Measurements from ENCODE around the gene PTGIR.

Gene PTGIR

GRCh38 chr19:46600384-46601317 is 24.2 kb downstream of the PTGIR start:
- Histone ChIP-seq H3K4me3 (ENCODE audit: low read length) (peak overlapping the region; percentile 96), H3K27me3 (ENCODE audit: control insufficient read depth, insufficient read depth, low read length) (no peaks in the 10 kb centered on the region), H3K36me3 (ENCODE audit: control insufficient read depth, insufficient read depth, low read length) (peaks cover under 1% of the 10 kb centered on the region), H3K9ac (ENCODE audit: low read length) (peak overlapping the region; percentile 100), H3K27ac (ENCODE audit: low read depth, low read length) (peak overlapping the region; percentile 100), H3K4me1 (ENCODE audit: control insufficient read depth, insufficient read depth, low read length) (peaks cover 25% of the 10 kb centered on the region)

GRCh38 chr19:46599716-46600373 is 25.0 kb downstream of the PTGIR start:
- H3K36me3 ChIP-seq (ENCODE audit: control insufficient read depth, insufficient read depth, low read length): no peaks in the 10 kb centered on the region
- peak overlapping the region; percentile 100 for H3K9ac ChIP-seq (ENCODE audit: low read length)
- peak overlapping the region; percentile 100 for H3K27ac ChIP-seq (ENCODE audit: low read depth, low read length)
- peak overlapping the region; percentile 96 for H3K4me3 ChIP-seq (ENCODE audit: low read length)
- H3K27me3 ChIP-seq (ENCODE audit: control insufficient read depth, insufficient read depth, low read length): no peaks in the 10 kb centered on the region
- peaks cover 19% of the 10 kb centered on the region for H3K4me1 ChIP-seq (ENCODE audit: control insufficient read depth, insufficient read depth, low read length)

GRCh38 chr19:46598372-46598917 is 26.4 kb downstream of the PTGIR start:
- no peaks in the 10 kb centered on the region for H3K36me3 ChIP-seq (ENCODE audit: control insufficient read depth, insufficient read depth, low read length)
- H3K27me3 ChIP-seq (ENCODE audit: control insufficient read depth, insufficient read depth, low read length): no peaks in the 10 kb centered on the region
- no peak overlapping the region for H3K4me3 ChIP-seq (ENCODE audit: low read length)
- H3K9ac ChIP-seq (ENCODE audit: low read length): no peak overlapping the region
- peaks cover 11% of the 10 kb centered on the region for H3K4me1 ChIP-seq (ENCODE audit: control insufficient read depth, insufficient read depth, low read length)
- H3K27ac ChIP-seq (ENCODE audit: low read depth, low read length): no peak overlapping the region

GRCh38 chr19:46596008-46596407 is 28.9 kb downstream of the PTGIR start:
- H3K4me1 ChIP-seq (ENCODE audit: control insufficient read depth, insufficient read depth, low read length): peaks cover 3% of the 10 kb centered on the region
- H3K9ac ChIP-seq (ENCODE audit: low read length): no peak overlapping the region
- H3K4me3 ChIP-seq (ENCODE audit: low read length): no peak overlapping the region
- H3K27ac ChIP-seq (ENCODE audit: low read depth, low read length): no peak overlapping the region
- no peaks in the 10 kb centered on the region for H3K27me3 ChIP-seq (ENCODE audit: control insufficient read depth, insufficient read depth, low read length)
- H3K36me3 ChIP-seq (ENCODE audit: control insufficient read depth, insufficient read depth, low read length): no peaks in the 10 kb centered on the region

GRCh38 chr19:46591870-46592269 is 33.0 kb downstream of the PTGIR start:
- Histone ChIP-seq H3K4me3 (ENCODE audit: low read length) (no peak overlapping the region), H3K27ac (ENCODE audit: low read depth, low read length) (no peak overlapping the region), H3K36me3 (ENCODE audit: control insufficient read depth, insufficient read depth, low read length) (no peaks in the 10 kb centered on the region), H3K27me3 (ENCODE audit: control insufficient read depth, insufficient read depth, low read length) (no peaks in the 10 kb centered on the region), H3K9ac (ENCODE audit: low read length) (no peak overlapping the region), H3K4me1 (ENCODE audit: control insufficient read depth, insufficient read depth, low read length) (no peaks in the 10 kb centered on the region)

GRCh38 chr19:46591254-46591653 is 33.6 kb downstream of the PTGIR start:
- no peaks in the 10 kb centered on the region for H3K4me1 ChIP-seq (ENCODE audit: control insufficient read depth, insufficient read depth, low read length)
- no peaks in the 10 kb centered on the region for H3K27me3 ChIP-seq (ENCODE audit: control insufficient read depth, insufficient read depth, low read length)
- no peak overlapping the region for H3K9ac ChIP-seq (ENCODE audit: low read length)
- H3K27ac ChIP-seq (ENCODE audit: low read depth, low read length): no peak overlapping the region
- no peak overlapping the region for H3K4me3 ChIP-seq (ENCODE audit: low read length)
- no peaks in the 10 kb centered on the region for H3K36me3 ChIP-seq (ENCODE audit: control insufficient read depth, insufficient read depth, low read length)

GRCh38 chr19:46587861-46588260 is 37.0 kb downstream of the PTGIR start:
- no peak overlapping the region for H3K4me3 ChIP-seq (ENCODE audit: low read length)
- no peaks in the 10 kb centered on the region for H3K36me3 ChIP-seq (ENCODE audit: control insufficient read depth, insufficient read depth, low read length)
- no peaks in the 10 kb centered on the region for H3K27me3 ChIP-seq (ENCODE audit: control insufficient read depth, insufficient read depth, low read length)
- no peak overlapping the region for H3K9ac ChIP-seq (ENCODE audit: low read length)
- H3K27ac ChIP-seq (ENCODE audit: low read depth, low read length): no peak overlapping the region
- no peaks in the 10 kb centered on the region for H3K4me1 ChIP-seq (ENCODE audit: control insufficient read depth, insufficient read depth, low read length)

- no peaks in the 10 kb centered on the region for H3K36me3 ChIP-seq (ENCODE audit: control insufficient read depth, insufficient read depth, low read length)
- H3K27me3 ChIP-seq (ENCODE audit: control insufficient read depth, insufficient read depth, low read length): no peaks in the 10 kb centered on the region
- H3K4me1 ChIP-seq (ENCODE audit: control insufficient read depth, insufficient read depth, low read length): no peaks in the 10 kb centered on the region
- H3K27ac ChIP-seq (ENCODE audit: low read depth, low read length): no peak overlapping the region
- no peak overlapping the region for H3K9ac ChIP-seq (ENCODE audit: low read length)
- H3K4me3 ChIP-seq (ENCODE audit: low read length): no peak overlapping the region
Measured at GRCh38 chr19:46586294-46586693, 38.6 kb downstream of the PTGIR start.

- H3K4me3 ChIP-seq (ENCODE audit: low read length): no peak overlapping the region
- H3K4me1 ChIP-seq (ENCODE audit: control insufficient read depth, insufficient read depth, low read length): no peaks in the 10 kb centered on the region
- H3K27me3 ChIP-seq (ENCODE audit: control insufficient read depth, insufficient read depth, low read length): no peaks in the 10 kb centered on the region
- no peak overlapping the region for H3K9ac ChIP-seq (ENCODE audit: low read length)
- no peak overlapping the region for H3K27ac ChIP-seq (ENCODE audit: low read depth, low read length)
- no peaks in the 10 kb centered on the region for H3K36me3 ChIP-seq (ENCODE audit: control insufficient read depth, insufficient read depth, low read length)
Measured at GRCh38 chr19:46585539-46585938, 39.4 kb downstream of the PTGIR start.

- Histone ChIP-seq H3K4me3 (ENCODE audit: low read length) (no peak overlapping the region), H3K4me1 (ENCODE audit: control insufficient read depth, insufficient read depth, low read length) (no peaks in the 10 kb centered on the region), H3K27ac (ENCODE audit: low read depth, low read length) (no peak overlapping the region), H3K9ac (ENCODE audit: low read length) (no peak overlapping the region), H3K27me3 (ENCODE audit: control insufficient read depth, insufficient read depth, low read length) (no peaks in the 10 kb centered on the region), H3K36me3 (ENCODE audit: control insufficient read depth, insufficient read depth, low read length) (no peaks in the 10 kb centered on the region)
Measured at GRCh38 chr19:46580247-46580646, 44.6 kb downstream of the PTGIR start.

- Histone ChIP-seq H3K27ac (ENCODE audit: low read depth, low read length) (no peak overlapping the region), H3K4me3 (ENCODE audit: low read length) (no peak overlapping the region), H3K36me3 (ENCODE audit: control insufficient read depth, insufficient read depth, low read length) (no peaks in the 10 kb centered on the region), H3K9ac (ENCODE audit: low read length) (no peak overlapping the region), H3K27me3 (ENCODE audit: control insufficient read depth, insufficient read depth, low read length) (no peaks in the 10 kb centered on the region), H3K4me1 (ENCODE audit: control insufficient read depth, insufficient read depth, low read length) (no peaks in the 10 kb centered on the region)
Measured at GRCh38 chr19:46579361-46579879, 45.5 kb downstream of the PTGIR start.

GRCh38 chr19:46578450-46578849 is 46.4 kb downstream of the PTGIR start:
- H3K27me3 ChIP-seq (ENCODE audit: control insufficient read depth, insufficient read depth, low read length): no peaks in the 10 kb centered on the region
- no peaks in the 10 kb centered on the region for H3K36me3 ChIP-seq (ENCODE audit: control insufficient read depth, insufficient read depth, low read length)
- no peaks in the 10 kb centered on the region for H3K4me1 ChIP-seq (ENCODE audit: control insufficient read depth, insufficient read depth, low read length)
- no peak overlapping the region for H3K9ac ChIP-seq (ENCODE audit: low read length)
- no peak overlapping the region for H3K27ac ChIP-seq (ENCODE audit: low read depth, low read length)
- no peak overlapping the region for H3K4me3 ChIP-seq (ENCODE audit: low read length)

Measured in rectal smooth muscle tissue (tissue), 1 donor.